Tibial artery (tissue), 4 donors: ENCODE results near the gene C16orf78.

Source experiments
- DNase-seq, 2 donors: peaks; one replicate each; pipeline ENCODE4 v3.0.0-alpha.2; 2019
- H3K27ac ChIP-seq, 2 donors: fragments of 200-600 bp; sonication (generic) in 1 of 2; 1 replicate in 1 of 2; 2 replicates in 1 of 2; pipeline ENCODE4 v1.5.1; 2018 to 2019; ENCODE audit warnings: mild to moderate bottlenecking in 1 of 2
- H3K27me3 ChIP-seq, 2 donors: fragments of 200-600 bp; sonication (generic) in 1 of 2; one replicate each; pipeline versions ENCODE4 v1.5.1 to v1.6.0; 2016 to 2019
- H3K36me3 ChIP-seq, 3 donors: fragments of 200-600 bp; sonication (generic) in 2 of 3; one replicate each; pipeline ENCODE4 v1.5.1; 2016 to 2019; ENCODE audit warnings: mild to moderate bottlenecking in 2 of 3
- H3K4me1 ChIP-seq, 4 donors: fragments of 200-600 bp; sonication (generic) in 2 of 4; 1 replicate in 3 of 4; 2 replicates in 1 of 4; pipeline ENCODE4 v1.5.1; 2016 to 2019
- H3K4me3 ChIP-seq, 2 donors: fragments of 200-600 bp; sonication (generic) in 1 of 2; 1 replicate in 1 of 2; 2 replicates in 1 of 2; pipeline ENCODE4 v1.5.1; 2018 to 2019; ENCODE audit warnings: mild to moderate bottlenecking in 2 of 2
- H3K9me3 ChIP-seq, 3 donors: fragments of 200-600 bp; sonication (generic) in 1 of 3; one replicate each; pipeline ENCODE4 v1.5.1; 2016 to 2019
- CTCF ChIP-seq, 2 experiments: fragments of 200-600 bp in 1 of 2; fragments of 450-650 bp in 1 of 2; IDR thresholded peaks; one replicate each; pipeline ENCODE4 v1.5.1; 2017 to 2019; ENCODE audit warnings: antibody characterized with exemption in 2 of 2, mild to moderate bottlenecking in 1 of 2, moderate library complexity in 1 of 2
- intact Hi-C: fragments of 100-400 bp; cut with DNase I; formaldehyde crosslinking; loops from one replicate; pipeline ENCODE4 v1.15.0; 2023; ENCODE audit warnings: low total_unique reads

The C16orf78 gene

GRCh38 chr16:49405530-49405929 is 31.9 kb downstream of the C16orf78 start:
- Histone ChIP-seq H3K27me3 (peaks cover 0 to 5% of the 10 kb centered on the region in 2 donors), H3K27ac (no peak overlapping the region), H3K4me1 (peaks cover 0 to 8% (median 4%) of the 10 kb centered on the region in 4 donors), H3K4me3 (no peak overlapping the region), H3K36me3 (no peaks in the 10 kb centered on the region), H3K9me3 (peaks cover 0 to 5% (median 0%) of the 10 kb centered on the region in 3 donors)
- no peak for DNase-seq
- intact Hi-C loops, result loop anchor here (5.0 kb wide), 1 partner anchor 182 kb away; no protein-coding TSS in a partner anchor
- TF ChIP-seq CTCF (IDR thresholded peaks at IDR 0.05), result no peak

- Histone ChIP-seq H3K4me1 (peaks cover 0 to 8% (median 4%) of the 10 kb centered on the region in 4 donors), H3K27ac (no peak overlapping the region), H3K9me3 (peaks cover 0 to 4% (median 0%) of the 10 kb centered on the region in 3 donors), H3K4me3 (no peak overlapping the region), H3K27me3 (peaks cover 0 to 11% of the 10 kb centered on the region in 2 donors), H3K36me3 (no peaks in the 10 kb centered on the region)
- intact Hi-C loops, result loop anchor here (2.0 to 5.0 kb wide), 2 partner anchors 179 to 513 kb away; no protein-coding TSS in a partner anchor
- peak; percentile 89 to 94 for TF ChIP-seq CTCF (IDR thresholded peaks at IDR 0.05)
- DNase-seq, result peak; percentile 83 to 88
Observed at GRCh38 chr16:49407873-49408550, 34.4 kb downstream of the C16orf78 start.

GRCh38 chr16:49409121-49409520 is 35.5 kb downstream of the C16orf78 start:
- peaks cover 0 to 8% of the 10 kb centered on the region in 2 donors for H3K27me3 ChIP-seq
- H3K36me3 ChIP-seq, result no peaks in the 10 kb centered on the region
- H3K4me3 ChIP-seq, result no peak overlapping the region
- H3K9me3 ChIP-seq, result no peaks in the 10 kb centered on the region
- no peak for TF ChIP-seq CTCF (IDR thresholded peaks at IDR 0.05)
- H3K27ac ChIP-seq, result no peak overlapping the region
- H3K4me1 ChIP-seq, result peaks cover 0 to 8% (median 4%) of the 10 kb centered on the region in 4 donors
- DNase-seq, result no peak
- intact Hi-C loops, result loop anchor here (2.0 to 5.0 kb wide), 2 partner anchors 178 to 512 kb away; no protein-coding TSS in a partner anchor

- Histone ChIP-seq H3K36me3 (no peaks in the 10 kb centered on the region), H3K4me1 (peaks cover 0 to 8% (median 4%) of the 10 kb centered on the region in 4 donors), H3K27me3 (peaks cover 0 to 6% of the 10 kb centered on the region in 2 donors), H3K27ac (no peak overlapping the region), H3K9me3 (no peaks in the 10 kb centered on the region), H3K4me3 (no peak overlapping the region)
- intact Hi-C loops, result no loop called here
- no peak for TF ChIP-seq CTCF (IDR thresholded peaks at IDR 0.05)
- DNase-seq, result no peak
Observed at GRCh38 chr16:49410226-49410625, 36.6 kb downstream of the C16orf78 start.

GRCh38 chr16:49411121-49411970 is 37.7 kb downstream of the C16orf78 start:
- Histone ChIP-seq H3K27me3 (peaks cover 0 to 6% of the 10 kb centered on the region in 2 donors), H3K36me3 (no peaks in the 10 kb centered on the region), H3K27ac (no peak overlapping the region), H3K4me3 (no peak overlapping the region), H3K4me1 (peaks cover 0 to 8% (median 4%) of the 10 kb centered on the region in 4 donors), H3K9me3 (no peaks in the 10 kb centered on the region)
- TF ChIP-seq CTCF (IDR thresholded peaks at IDR 0.05), result no peak
- DNase-seq, result no peak
- intact Hi-C loops, result no loop called here
